ENCODE results near the gene NELL1.
"Not testable (repeated sequence)": the region's sequence is repeated elsewhere in the genome, so short reads cannot be mapped to it uniquely, and the experiment has no call there.

NELL1 gene

DNA sequence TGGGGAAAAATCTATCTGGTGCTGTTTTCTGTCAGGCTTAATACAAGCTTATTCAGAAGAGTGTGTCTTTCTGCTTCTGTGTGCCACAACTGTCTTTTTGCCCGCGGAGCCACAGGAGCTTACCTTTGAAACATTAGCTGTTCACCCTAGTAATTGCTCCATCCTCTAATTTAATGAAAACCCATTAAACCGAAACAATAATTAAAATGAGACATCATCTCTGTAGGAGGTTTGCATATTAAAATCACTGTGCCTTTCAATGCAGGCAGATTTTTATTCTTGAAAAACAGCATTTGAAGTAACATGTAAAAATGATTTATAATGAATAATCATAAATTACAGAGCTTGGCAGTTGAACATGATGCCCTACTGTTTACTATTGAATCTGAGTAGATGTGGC lies 102.3 kb downstream of the NELL1 start:
- DNase-seq = no peak

DNA sequence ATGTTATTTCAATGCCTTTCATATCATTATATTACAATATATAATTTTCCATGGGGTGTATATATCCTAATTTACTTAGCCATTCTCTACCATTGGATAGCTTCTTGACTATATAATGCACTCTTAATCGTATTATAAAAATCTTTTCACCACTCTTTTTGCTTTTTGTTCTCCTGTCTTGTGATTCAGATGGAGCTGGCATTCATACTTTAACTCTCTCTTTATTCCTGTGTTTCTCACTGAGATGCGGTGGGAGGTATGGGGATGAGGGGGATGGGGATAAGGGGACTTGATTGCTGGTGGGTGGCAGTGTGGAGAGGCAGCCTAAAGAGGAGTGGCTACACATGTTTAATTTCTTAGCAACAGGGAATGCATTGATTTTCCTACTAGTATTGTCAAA lies 105.9 kb downstream of the NELL1 start:
- no peak for DNase-seq

- DNase-seq = no peak
Measured at GRCh38 chr11:20782775-20783174, 113.4 kb downstream of the NELL1 start.

GRCh38 chr11:20783220-20783619 lies 113.8 kb downstream of the NELL1 start:
- no peak for DNase-seq

- DNase-seq = no peak
Measured at GRCh38 chr11:20790622-20791021, 121.2 kb downstream of the NELL1 start.

DNA sequence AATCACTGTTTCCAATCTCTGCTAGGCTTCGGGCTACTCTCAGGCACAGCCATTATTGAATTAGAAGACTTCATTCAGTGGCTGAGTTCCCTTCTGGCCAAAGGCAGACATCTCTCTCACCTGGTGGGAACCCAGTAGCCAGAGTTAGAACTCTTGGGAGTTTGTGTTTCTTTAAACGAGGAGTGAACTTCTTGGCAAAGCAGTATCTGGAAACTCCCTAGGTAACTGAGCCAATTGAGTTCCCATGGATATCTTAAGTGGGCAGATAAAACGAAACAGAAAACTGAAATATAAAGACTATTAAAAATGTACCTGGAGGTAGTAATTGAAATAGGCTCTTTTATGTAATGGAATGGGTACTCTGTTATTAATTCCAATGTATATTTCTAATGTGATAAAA lies 125.6 kb downstream of the NELL1 start:
- DNase-seq = no peak

- no peak for DNase-seq
Measured at GRCh38 chr11:20808328-20808727, 138.9 kb downstream of the NELL1 start.

- no peak for DNase-seq
Measured at GRCh38 chr11:20821046-20821445, 151.7 kb downstream of the NELL1 start.

DNA sequence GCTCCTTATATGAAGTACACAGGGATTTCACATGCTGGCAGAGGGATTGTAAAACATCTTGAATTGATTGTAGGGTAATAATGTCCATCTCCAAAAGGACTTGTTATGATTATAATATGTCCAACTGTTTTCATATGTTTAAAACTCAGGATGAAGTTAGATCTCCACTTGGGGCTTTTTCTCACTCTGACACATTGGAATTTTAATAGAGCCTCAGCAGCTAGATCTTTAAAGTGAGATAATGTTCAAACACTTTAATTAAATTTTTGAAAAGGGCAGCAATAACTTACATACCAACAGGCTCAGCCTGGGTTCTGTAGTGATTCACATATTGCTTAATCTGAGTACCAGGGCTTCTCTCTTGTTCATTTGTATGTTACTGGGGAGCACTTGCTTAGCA lies 152.1 kb downstream of the NELL1 start:
- no peak for DNase-seq

- DNase-seq = no peak
Measured at GRCh38 chr11:20824773-20825172, 155.4 kb downstream of the NELL1 start.

DNA sequence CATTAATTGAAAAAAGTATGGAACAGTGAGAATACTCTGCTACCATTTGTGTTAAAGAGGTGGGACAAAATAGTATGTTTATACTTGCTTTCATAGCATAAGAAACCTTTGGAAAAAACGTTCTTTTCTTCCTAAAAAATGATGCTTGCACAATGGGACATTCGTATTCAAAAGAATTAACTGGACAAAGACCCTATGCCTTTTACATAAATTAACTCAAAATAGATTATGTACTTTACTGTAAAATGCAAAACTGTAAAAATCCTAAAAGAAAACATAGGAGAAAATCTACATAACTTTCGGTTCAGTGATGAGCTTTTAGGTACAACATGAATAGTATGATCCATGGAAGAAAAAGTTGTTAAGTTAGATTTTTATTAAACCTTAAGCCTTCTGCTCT lies 166.2 kb downstream of the NELL1 start:
- no peak for DNase-seq

DNA sequence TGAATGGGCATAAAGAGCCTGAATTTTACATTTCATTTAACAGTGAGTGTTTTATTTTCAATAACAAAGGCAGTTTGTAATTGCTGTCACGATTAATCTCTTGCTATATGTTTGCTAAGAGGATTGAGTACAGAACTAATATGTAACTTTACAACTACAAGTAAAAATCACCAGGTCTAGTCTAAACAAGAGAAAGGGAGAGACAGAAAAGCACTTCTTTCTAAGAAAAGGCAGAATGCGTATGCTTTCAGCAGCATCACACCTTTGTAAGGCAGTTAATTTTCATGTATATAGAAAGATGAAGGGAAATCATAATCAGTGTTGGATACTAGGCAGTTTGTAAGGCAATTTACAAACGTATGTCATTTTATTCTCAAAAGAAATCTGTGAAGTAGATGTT lies 169.8 kb downstream of the NELL1 start:
- no peak for DNase-seq

- DNase-seq = no peak
Measured at GRCh38 chr11:20840341-20840740, 171.0 kb downstream of the NELL1 start.

- no peak for DNase-seq
Measured at GRCh38 chr11:20844216-20844615, 174.8 kb downstream of the NELL1 start.

DNA sequence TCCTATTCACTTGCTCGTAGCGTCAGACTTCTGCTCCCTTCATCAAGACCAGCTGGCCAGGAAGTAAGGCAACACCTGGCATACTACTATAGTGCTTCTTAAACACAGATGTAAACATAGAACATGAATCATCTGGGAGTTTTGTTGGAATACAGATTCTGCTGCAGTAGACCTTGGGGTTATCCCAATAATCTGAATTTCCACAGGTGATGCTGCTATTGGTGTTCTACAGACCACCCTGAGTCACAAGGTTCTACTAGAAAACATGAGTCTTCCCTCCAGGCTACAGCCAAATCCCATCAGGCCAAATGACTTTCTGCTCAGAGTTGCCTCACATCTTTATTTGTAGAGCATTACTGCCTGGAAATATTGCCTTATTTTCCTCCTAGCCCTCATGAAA lies 175.2 kb downstream of the NELL1 start:
- no peak for DNase-seq

DNA sequence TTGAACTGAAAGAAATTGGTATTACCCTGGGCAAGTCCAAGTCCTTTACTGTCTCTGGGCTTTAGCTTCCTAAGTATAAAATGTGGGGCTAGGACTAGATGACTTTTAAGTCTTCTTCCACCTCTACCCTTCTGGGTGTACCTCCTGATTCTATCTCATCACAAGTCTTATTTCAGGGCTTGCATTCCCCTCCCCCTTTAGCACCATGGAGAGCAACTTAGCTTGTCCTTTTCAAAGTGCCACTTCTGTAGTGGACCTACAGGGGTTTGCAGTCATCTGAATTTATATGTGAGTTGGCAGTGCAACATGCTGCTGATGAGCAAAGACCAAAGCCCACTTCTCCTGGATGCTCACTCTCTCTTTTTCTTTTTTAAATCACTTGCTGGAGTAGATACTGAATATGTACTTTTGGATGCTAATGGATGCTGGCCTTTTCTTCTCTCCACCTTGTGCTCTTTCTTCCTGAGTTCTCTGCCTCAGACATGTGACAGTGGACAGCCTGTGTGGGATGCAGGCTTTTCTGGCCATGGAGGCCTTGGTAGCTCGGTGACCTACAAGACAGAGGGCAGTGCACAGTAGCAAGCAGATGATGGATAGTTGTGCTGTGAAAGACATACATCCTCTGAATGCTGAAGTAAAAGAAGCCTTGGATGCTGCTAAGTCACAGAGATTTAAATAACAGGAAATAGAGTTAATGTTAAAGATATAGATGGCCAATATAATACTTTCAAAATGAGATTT lies 185.0 kb downstream of the NELL1 start:
- no peak for DNase-seq

- DNase-seq = no peak
Measured at GRCh38 chr11:20861322-20861721, 191.9 kb downstream of the NELL1 start.

DNA sequence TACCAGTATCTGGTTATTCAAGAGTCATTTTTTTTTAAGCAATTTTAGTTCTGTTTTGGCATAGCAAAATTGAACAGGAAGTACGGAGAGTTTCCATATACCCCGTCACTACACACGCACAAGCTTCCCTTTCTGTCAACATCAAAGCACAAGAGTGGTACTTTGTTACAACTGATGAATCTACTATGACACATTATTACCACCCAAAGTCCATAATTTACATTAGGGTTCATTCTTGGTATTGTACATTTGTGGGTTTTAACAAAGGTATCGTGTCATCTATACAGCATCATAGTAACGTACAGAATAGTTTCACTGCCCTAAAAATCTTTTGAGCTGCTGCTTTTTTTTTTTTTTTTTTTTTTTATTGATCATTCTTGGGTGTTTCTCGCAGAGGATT lies 192.9 kb downstream of the NELL1 start:
- DNase-seq = not testable (repeated sequence)

DNA sequence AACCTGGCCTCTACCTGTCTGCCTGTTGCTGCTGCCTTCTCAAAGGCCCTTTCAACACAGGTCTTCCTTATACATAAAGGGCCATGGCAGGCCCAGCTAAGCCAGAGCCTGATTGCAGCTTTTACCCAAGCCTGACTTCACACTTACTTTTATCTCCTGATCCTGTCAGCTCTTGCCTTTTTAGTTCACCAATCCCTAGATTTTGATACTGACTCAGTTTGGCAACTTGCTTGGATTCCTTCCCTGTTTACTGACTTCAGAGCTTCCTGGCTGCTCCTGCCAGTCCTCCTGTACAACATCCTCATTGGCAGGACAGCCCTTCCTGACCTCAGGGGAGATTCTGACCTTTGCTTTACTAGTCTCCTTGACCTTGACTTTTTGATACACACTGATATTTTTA lies 195.2 kb downstream of the NELL1 start:
- DNase-seq = no peak

DNA sequence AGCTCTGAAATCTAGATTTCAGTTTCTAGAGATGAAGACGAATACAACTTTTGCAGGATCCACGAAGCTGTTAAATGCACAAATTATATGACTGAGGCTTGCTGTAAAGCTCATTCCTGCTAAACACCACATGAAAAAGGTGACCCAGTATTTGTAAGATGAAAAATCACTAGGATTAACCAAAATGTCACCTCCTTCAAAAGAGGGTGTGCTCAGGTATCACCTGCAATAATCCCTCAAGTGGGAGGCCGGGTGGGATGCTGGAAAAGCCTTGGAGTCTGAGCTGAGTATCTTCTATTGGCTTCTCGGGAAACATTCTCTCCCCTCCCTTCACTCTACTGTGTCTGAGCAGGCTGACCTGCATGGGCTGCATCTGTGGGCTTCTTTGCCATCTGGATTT lies 195.8 kb downstream of the NELL1 start:
- no peak for DNase-seq

DNA sequence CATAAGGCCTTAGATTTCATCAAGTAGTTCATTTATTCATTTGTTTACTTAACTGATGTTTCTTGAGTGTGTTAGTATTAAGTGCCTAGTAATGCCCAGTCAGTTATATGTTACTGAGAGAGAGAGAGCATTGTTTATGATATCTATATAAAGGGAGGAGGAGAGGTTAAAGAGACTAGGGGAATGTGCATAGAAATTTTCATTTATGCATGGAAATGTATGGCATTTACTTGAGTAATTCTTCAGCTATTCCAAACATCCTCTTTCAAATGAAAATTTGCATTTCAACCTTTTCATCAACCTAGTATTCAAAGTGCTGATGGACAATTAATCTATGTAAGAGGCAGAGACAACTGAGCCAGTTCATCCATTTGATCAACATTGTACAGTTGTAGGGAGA lies 199.7 kb downstream of the NELL1 start:
- no peak for DNase-seq

- DNase-seq = no peak
Measured at GRCh38 chr11:20873054-20873453, 203.7 kb downstream of the NELL1 start.

DNA sequence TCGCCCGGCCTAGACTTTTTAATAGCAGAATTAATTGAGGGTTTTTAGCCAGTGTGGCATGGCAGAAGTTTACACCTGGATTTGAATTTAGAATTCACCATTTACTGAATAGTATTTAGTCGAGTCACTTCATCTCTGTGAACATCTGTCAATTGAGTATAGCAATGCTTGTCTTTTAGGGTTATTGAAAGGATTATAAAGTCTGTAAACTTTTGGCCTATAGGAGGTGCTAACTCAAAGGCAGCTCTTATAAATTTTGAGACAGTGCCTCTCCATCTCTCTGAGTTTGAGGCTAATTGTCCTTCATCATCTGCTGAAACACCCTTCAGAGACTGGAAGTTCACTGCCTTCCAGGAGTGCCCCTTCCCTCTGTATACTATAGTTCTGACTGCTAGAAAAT lies 205.0 kb downstream of the NELL1 start:
- DNase-seq = no peak

DNA sequence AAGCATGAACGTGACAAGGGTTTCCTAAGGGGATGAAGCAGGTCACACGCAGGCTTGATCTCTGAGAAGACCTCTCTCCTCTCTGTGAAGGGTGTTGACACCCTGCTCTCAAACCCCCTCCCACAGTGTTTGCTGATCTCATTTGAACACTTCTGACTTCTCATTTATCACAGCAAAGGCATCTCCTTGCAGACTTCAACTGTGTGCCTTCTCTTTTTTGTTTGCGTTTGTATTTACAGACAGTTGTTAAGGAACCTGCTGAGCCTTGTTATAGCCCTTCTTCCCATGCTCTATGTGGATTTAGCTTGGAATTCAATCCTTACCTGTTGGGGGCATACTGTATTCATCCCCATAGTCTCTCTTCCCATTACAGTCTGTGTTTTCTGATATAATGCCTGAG lies 206.5 kb downstream of the NELL1 start:
- DNase-seq = no peak

- no peak for DNase-seq
Measured at GRCh38 chr11:20876738-20877137, 207.4 kb downstream of the NELL1 start.

- no peak for DNase-seq
Measured at GRCh38 chr11:20880094-20880493, 210.7 kb downstream of the NELL1 start.

Measured in fibroblast of upper back skin (primary cell).